HepG2 (cell line): ENCODE measurements around the gene PPP4R4. TPM values are rescaled to one million over a fixed set of nuclear protein-coding genes. Genes with fewer than 3 reads are reported as not detected.

ENCODE experiments used
- ATAC-seq: fragments of 200-7000 bp; cut with Tn5 transposase; 3 replicates; pipeline ENCODE4 v1.9.1; 2020; ENCODE audit warnings: mild to moderate bottlenecking, moderate library complexity
- BruUV-seq: library from RNA; stranded (reverse); fragments of 400-500 nt; replicated peaks from 2 replicates; lab custom pipeline; 2021; lab: Mats Ljungman, UMichigan
- CTCF ChIA-PET: fragments of 300-600 bp; formaldehyde crosslinking; extraction: SDS; loops from one replicate; lab custom pipeline; 2021; ENCODE audit warnings: low total read pairs, inconsistent platforms, low intra/inter-chr PET ratio; lab: Yijun Ruan, JAX
- POLR2A ChIA-PET: fragments of 350-600 bp; sonication (Branson Sonifier 250); formaldehyde crosslinking; loops from one replicate; lab custom pipeline; 2020; ENCODE audit warnings: antibody characterized with exemption, inconsistent platforms; lab: Yijun Ruan, JAX
- DNase-seq: peaks from one replicate; pipeline ENCODE4 v3.0.0-alpha.2; 2015; ENCODE audit warnings: low spot score
- FAIRE-seq: peaks from 3 replicates; lab custom pipeline; 2011; peaks lifted over from hg19 to GRCh38; lab: Jason Lieb, UNC
- H2AFZ ChIP-seq: one replicate; pipeline ENCODE4 v1.6.1; 2011; ENCODE audit warnings: low read length, inconsistent platforms
- H3K27ac ChIP-seq: fragments of 300-600 bp; 3 replicates; pipeline ENCODE4 v1.8.0; 2011; ENCODE audit warnings: mixed run types, mild to moderate bottlenecking, mixed read lengths, low read length, inconsistent platforms; ENCODE audit not compliant: insufficient read depth; ENCODE audit errors: extremely low read length
- H3K27me3 ChIP-seq, 2 experiments: fragments of 200-600 bp in 1 of 2; 2 replicates in 1 of 2; 3 replicates in 1 of 2; pipeline versions ENCODE4 v1.6.0 to v1.8.0; 2011; ENCODE audit warnings: low read length in 2 of 2, mild to moderate bottlenecking in 2 of 2, moderate library complexity in 2 of 2, inconsistent platforms in 1 of 2; ENCODE audit not compliant: insufficient read depth in 2 of 2, control insufficient read depth in 1 of 2
- H3K36me3 ChIP-seq, 2 experiments: fragments of 200-600 bp in 1 of 2; replicated peaks in 1 of 2; 2 replicates in 1 of 2; 3 replicates in 1 of 2; pipeline versions ENCODE4 v1.5.1 to v1.8.0; 2011; ENCODE audit warnings: low read length in 2 of 2, inconsistent platforms in 1 of 2; ENCODE audit not compliant: insufficient read depth in 2 of 2, control insufficient read depth in 1 of 2
- H3K4me1 ChIP-seq: 2 replicates; pipeline ENCODE4 v1.5.1; 2012; ENCODE audit warnings: low read length, inconsistent platforms; ENCODE audit not compliant: insufficient read depth
- H3K4me2 ChIP-seq: 2 replicates; pipeline ENCODE4 v1.6.0; 2011; ENCODE audit warnings: low read depth, low read length, inconsistent platforms
- H3K4me3 ChIP-seq, 3 experiments: fragments of 200-600 bp in 1 of 3; sonication (generic), shearing (Covaris generic) in 1 of 3; replicated peaks in 1 of 3; 2 replicates each; pipeline ENCODE4 v1.5.1; 2011 to 2016; ENCODE audit warnings: low read length in 3 of 3, inconsistent platforms in 2 of 3, low read depth in 2 of 3, mild to moderate bottlenecking in 2 of 3, control low read depth in 1 of 3, mixed read lengths in 1 of 3; ENCODE audit not compliant: insufficient read depth in 1 of 3
- H3K79me2 ChIP-seq: one replicate; pipeline ENCODE4 v1.6.1; 2011; ENCODE audit warnings: low read length, inconsistent platforms; ENCODE audit not compliant: insufficient read depth
- H3K9ac ChIP-seq: 2 replicates; pipeline ENCODE4 v1.6.0; 2011; ENCODE audit warnings: mild to moderate bottlenecking, low read depth, low read length, inconsistent platforms; ENCODE audit not compliant: insufficient read depth
- H3K9me3 ChIP-seq: 2 replicates; pipeline ENCODE4 v1.5.1; 2012; ENCODE audit warnings: mild to moderate bottlenecking, low read length
- H4K20me1 ChIP-seq: 2 replicates; pipeline ENCODE4 v1.6.0; 2011; ENCODE audit warnings: inconsistent platforms, mild to moderate bottlenecking, low read length, moderate library complexity; ENCODE audit not compliant: insufficient read depth
- CSRNP1 ChIP-seq: sonication (generic); formaldehyde crosslinking; IDR thresholded peaks from 2 replicates; pipeline ENCODE4 v1.8.1; 2023; ENCODE audit warnings: mild to moderate bottlenecking, missing genetic modification reagents
- FOXO1 ChIP-seq: sonication (generic); formaldehyde crosslinking; IDR thresholded peaks from 2 replicates; pipeline ENCODE4 v1.4.0; 2020; ENCODE audit warnings: missing genetic modification reagents
- HNRNPH1 ChIP-seq: fragments of 200-400 bp; formaldehyde crosslinking; optimal IDR thresholded peaks from 2 replicates; pipeline ENCODE3; 2017; ENCODE audit warnings: mild to moderate bottlenecking, low read depth, low read length
- IKZF4 ChIP-seq: sonication (generic); formaldehyde crosslinking; IDR thresholded peaks from 2 replicates; pipeline ENCODE4 v1.5.1; 2020; ENCODE audit warnings: borderline replicate concordance, mild to moderate bottlenecking, low read depth, missing genetic modification reagents; ENCODE audit errors: not compliant biosample characterization
- JUND ChIP-seq: sonication (generic); formaldehyde crosslinking; IDR thresholded peaks from 2 replicates; pipeline ENCODE4 v1.8.0; 2022; ENCODE audit warnings: mild to moderate bottlenecking, missing genetic modification reagents
- MTF1 ChIP-seq: sonication (generic); formaldehyde crosslinking; IDR thresholded peaks from 2 replicates; pipeline ENCODE4 v1.5.0; 2020; ENCODE audit warnings: missing genetic modification reagents
- SMC3 ChIP-seq: IDR thresholded peaks from 2 replicates; pipeline ENCODE4 v1.6.1; 2011; ENCODE audit warnings: low read length, improper control_type of control experiment
- SRSF4 ChIP-seq: fragments of 200-400 bp; formaldehyde crosslinking; IDR thresholded peaks from one replicate; pipeline ENCODE4 v1.6.1; 2018; ENCODE audit warnings: mild to moderate bottlenecking, low read depth, low read length, moderate library complexity; ENCODE audit not compliant: poor library complexity, severe bottlenecking
- ZNF275 ChIP-seq: sonication (generic); formaldehyde crosslinking; IDR thresholded peaks from 2 replicates; pipeline ENCODE4 v1.8.0; 2022; ENCODE audit warnings: missing genetic modification reagents, mild to moderate bottlenecking, inconsistent platforms, borderline replicate concordance
- ZNF331 ChIP-seq: sonication (generic); formaldehyde crosslinking; IDR thresholded peaks from 2 replicates; pipeline ENCODE4 v1.4.0; 2020; ENCODE audit warnings: missing genetic modification reagents
- ZNF333 ChIP-seq: sonication (generic); formaldehyde crosslinking; IDR thresholded peaks from 2 replicates; pipeline ENCODE4 v1.4.0; 2020; ENCODE audit warnings: mild to moderate bottlenecking, missing genetic modification reagents, borderline replicate concordance
- ZNF574 ChIP-seq: sonication (generic); formaldehyde crosslinking; IDR thresholded peaks from 2 replicates; pipeline ENCODE4 v1.4.0; 2020; ENCODE audit warnings: missing genetic modification reagents
- ZNF746 ChIP-seq: sonication (generic); formaldehyde crosslinking; IDR thresholded peaks from 2 replicates; pipeline ENCODE4 v1.8.0; 2022; ENCODE audit warnings: mild to moderate bottlenecking, missing genetic modification reagents
- WGBS: methylation state at CpG from one replicate; pipeline ENCODE4 v1.1.6; 2017; ENCODE audit warnings: low lambda C conversion rate; 5-methylcytosine and 5-hydroxymethylcytosine counted together
- in situ Hi-C: cut with HindIII; loops from 2 replicates; pipeline ENCODE4 v1.10.0; 2017; ENCODE audit warnings: low pct_unique_long_range_greater_than_20kb; ENCODE audit not compliant: extremely low pct_ligation_motif_present
- intact Hi-C: fragments of 100-400 bp; cut with micrococcal nuclease; formaldehyde crosslinking; loops from one replicate; pipeline ENCODE4 v1.10.0; 2022; ENCODE audit not compliant: unreplicated experiment
- polyA plus RNA-seq, 8 experiments: library from polyadenylated mRNA; depleted of rRNA in 3 of 8; stranded (reverse) in 7 of 8; unstranded in 1 of 8; fragments of >200 nt; fragmentation: Illumina TruSeq in 4 of 8; extraction: Trizol in 4 of 8; gene quantifications; 2 replicates each; pipeline versions ENCODE4 v1.2.1 to v1.2.3, GENCODE V29; 2011 to 2016; ENCODE audit warnings: low read depth in 4 of 8, missing spikeins in 1 of 8, mixed read lengths in 1 of 8; ENCODE audit not compliant: insufficient read depth in 1 of 8
- total RNA-seq, 5 experiments: library from RNA; depleted of rRNA; stranded (reverse); fragments of >200 nt; fragmentation: Illumina TruSeq; extraction: Trizol; gene quantifications; 2 replicates each; pipeline ENCODE4 v1.2.3, GENCODE V29; 2016; ENCODE audit warnings: low read depth in 1 of 5
- TF ChIP-seq, protein P1 (sequence below): sonication (generic); formaldehyde crosslinking; IDR thresholded peaks from 2 replicates; pipeline ENCODE4 v1.5.0; 2020; ENCODE audit warnings: mild to moderate bottlenecking, low read depth, missing genetic modification reagents, borderline replicate concordance
- TF ChIP-seq, protein P2 (sequence below): sonication (generic); formaldehyde crosslinking; IDR thresholded peaks from 2 replicates; pipeline ENCODE4 v1.5.0; 2020; ENCODE audit warnings: missing genetic modification reagents
- TF ChIP-seq, protein P3 (sequence below): IDR thresholded peaks from 2 replicates; pipeline ENCODE4 v1.6.1; 2016; ENCODE audit warnings: missing compliant biosample characterization, missing genetic modification reagents, borderline replicate concordance

PPP4R4 gene
- total and polyA plus RNA-seq, 2 of the 13 experiments (the other 11 are each of a cell fraction or from before 2014, with no cell fraction given), result 9.5 to 19.8 TPM

DNA sequence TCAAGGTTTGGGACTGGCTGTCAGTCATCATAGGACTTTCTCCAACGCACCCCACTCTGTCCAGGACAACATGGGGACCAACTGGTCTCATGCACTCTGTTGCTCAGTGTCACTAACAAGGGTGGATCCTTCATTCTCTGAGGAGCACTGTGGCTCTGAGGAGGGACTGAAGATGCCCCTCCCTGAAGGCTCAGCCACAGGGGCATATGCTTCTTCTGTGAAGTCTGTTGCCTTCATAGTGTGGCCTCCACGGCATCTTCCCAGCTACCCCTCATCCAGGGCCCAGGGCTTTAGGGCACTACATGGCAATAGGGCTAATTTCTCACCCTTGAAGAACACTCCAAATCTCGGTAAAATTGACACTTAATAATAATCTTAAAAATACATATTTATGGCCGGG is 30.4 kb upstream of the PPP4R4 start:
- Histone ChIP-seq H3K36me3 (no peaks in the 10 kb centered on the region), H3K4me1 (peaks cover 36% of the 10 kb centered on the region), H3K9ac (no peak overlapping the region), H3K4me2 (no peak overlapping the region), H2AFZ (no peak overlapping the region)
- no peak for FAIRE-seq
- no TSS peak for BruUV-seq
- POLR2A ChIA-PET, result no interaction called here
- WGBS, result 44% methylated on average over 4 of the region's 4 CpGs
- TF ChIP-seq JUND (CRISPR knock-in tag) (no peak), SMC3 (no peak), ZNF574 (CRISPR knock-in tag) (no peak), ZNF331 (no peak), ZNF275 (no peak), MTF1 (CRISPR knock-in tag) (no peak), ZNF746 (CRISPR knock-in tag) (no peak), IKZF4 (CRISPR knock-in tag) (no peak), HNRNPH1 (no peak), SRSF4 (no peak), FOXO1 (CRISPR knock-in tag) (no peak), ZNF333 (no peak), CSRNP1 (CRISPR knock-in tag) (no peak)
- TF ChIP-seq, protein P1, sequence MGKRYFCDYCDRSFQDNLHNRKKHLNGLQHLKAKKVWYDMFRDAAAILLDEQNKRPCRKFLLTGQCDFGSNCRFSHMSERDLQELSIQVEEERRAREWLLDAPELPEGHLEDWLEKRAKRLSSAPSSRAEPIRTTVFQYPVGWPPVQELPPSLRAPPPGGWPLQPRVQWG (CRISPR knock-in tag), result no peak
- TF ChIP-seq, protein P2, sequence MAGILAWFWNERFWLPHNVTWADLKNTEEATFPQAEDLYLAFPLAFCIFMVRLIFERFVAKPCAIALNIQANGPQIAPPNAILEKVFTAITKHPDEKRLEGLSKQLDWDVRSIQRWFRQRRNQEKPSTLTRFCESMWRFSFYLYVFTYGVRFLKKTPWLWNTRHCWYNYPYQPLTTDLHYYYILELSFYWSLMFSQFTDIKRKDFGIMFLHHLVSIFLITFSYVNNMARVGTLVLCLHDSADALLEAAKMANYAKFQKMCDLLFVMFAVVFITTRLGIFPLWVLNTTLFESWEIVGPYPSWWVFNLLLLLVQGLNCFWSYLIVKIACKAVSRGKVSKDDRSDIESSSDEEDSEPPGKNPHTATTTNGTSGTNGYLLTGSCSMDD (CRISPR knock-in tag), result no peak
- TF ChIP-seq, protein P3, sequence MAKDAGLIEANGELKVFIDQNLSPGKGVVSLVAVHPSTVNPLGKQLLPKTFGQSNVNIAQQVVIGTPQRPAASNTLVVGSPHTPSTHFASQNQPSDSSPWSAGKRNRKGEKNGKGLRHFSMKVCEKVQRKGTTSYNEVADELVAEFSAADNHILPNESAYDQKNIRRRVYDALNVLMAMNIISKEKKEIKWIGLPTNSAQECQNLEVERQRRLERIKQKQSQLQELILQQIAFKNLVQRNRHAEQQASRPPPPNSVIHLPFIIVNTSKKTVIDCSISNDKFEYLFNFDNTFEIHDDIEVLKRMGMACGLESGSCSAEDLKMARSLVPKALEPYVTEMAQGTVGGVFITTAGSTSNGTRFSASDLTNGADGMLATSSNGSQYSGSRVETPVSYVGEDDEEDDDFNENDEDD, result no peak
- TF ChIP-seq, all 625 proteins: peak for 0
- intact Hi-C loops, result no loop called here
- no peaks in the 10 kb centered on the region for H3K79me2 ChIP-seq
- no peaks in the 10 kb centered on the region for H4K20me1 ChIP-seq
- CTCF ChIA-PET, result interaction anchor here (1.3 kb wide), 1 partner anchor 107 kb away, joined by 5 read pairs; no protein-coding TSS in a partner anchor
- H3K27me3 ChIP-seq, result peaks cover 2 to 16% of the 10 kb centered on the region in 2 experiments; a peak in 3 of 5 replicates
- no peak overlapping the region for H3K4me3 ChIP-seq
- ATAC-seq (no peak), DNase-seq (no peak)
- in situ Hi-C loops, result no loop called here
- no peaks in the 10 kb centered on the region for H3K9me3 ChIP-seq
- no peak overlapping the region for H3K27ac ChIP-seq
